AG20443 (cell line): ENCODE data around the gene SERHL2.
"Not testable (repeated sequence)": the region's sequence is repeated elsewhere in the genome, so short reads cannot be mapped to it uniquely, and the experiment has no call there.

Experiments
- DNase-seq: peaks from one replicate; pipeline ENCODE4 v3.0.0; 2012; ENCODE audit warnings: low spot score, mixed read lengths

The SERHL2 gene

GRCh38 chr22:42536166-42536565 is 17.6 kb upstream of the SERHL2 start:
- no peak for DNase-seq

- not testable (repeated sequence) for DNase-seq
Measured at GRCh38 chr22:42536634-42537033, 17.1 kb upstream of the SERHL2 start.

DNA sequence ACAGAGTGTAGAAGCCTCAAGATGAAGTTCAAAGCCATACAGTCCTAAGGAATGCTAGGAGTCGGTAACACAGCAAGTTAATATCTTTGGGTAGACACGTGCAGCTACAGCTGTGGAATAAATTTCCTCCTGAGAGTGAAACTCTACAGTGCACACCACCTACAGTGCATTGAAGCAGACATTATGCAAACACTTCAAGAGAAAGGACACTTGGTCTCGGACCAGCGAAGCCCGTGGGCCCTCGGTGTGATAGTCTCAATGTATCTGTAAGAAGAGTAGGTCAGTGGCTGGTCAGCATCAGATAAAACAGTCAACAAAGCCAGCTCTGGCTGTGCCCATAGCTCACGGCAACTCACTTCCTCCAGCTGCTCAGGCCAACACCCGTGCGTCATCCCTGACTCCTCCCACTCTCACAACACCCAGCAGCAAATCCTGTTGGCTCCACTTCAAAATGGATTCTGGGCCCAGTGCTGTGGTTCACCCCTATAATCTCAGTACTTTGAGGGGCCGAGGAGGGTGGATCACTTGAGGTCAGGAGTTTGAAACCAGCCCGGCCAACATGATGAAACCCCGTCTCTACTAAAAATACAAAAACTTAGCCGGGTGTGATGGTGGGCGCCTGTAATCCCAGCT is 16.4 kb upstream of the SERHL2 start:
- not testable (repeated sequence) for DNase-seq

DNA sequence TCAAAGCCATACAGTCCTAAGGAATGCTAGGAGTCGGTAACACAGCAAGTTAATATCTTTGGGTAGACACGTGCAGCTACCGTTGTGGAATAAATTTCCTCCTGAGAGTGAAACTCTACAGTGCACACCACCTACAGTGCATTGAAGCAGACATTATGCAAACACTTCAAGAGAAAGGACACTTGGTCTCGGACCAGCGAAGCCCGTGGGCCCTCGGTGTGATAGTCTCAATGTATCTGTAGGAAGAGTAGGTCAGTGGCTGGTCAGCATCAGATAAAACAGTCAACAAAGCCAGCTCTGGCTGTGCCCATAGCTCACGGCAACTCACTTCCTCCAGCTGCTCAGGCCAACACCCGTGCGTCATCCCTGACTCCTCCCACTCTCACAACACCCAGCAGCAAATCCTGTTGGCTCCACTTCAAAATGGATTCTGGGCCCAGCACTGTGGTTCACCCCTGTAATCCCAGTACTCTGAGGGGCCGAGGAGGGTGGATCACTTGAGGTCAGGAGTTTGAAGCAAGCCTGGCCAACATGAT is 14.5 kb upstream of the SERHL2 start:
- DNase-seq, result not testable (repeated sequence)

DNA sequence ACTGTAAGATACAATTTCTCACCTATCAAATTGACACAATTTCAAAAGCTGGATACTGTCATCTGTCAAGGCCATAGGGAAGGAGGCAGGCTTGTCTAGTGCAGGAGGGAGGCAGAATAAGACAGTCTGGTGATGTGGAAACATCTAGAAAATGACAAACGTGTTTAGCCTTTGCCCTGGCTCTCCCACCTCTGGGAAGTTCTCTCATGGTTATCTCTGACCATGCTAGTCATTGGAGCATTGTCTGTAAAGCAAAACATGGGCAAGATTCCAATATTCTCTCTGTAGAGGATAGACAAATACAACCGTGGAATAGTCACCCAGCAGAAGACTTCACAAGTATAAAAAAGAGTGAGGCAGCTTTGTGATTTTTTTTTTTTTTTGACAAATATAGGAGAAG is 9.1 kb upstream of the SERHL2 start:
- DNase-seq, result no peak

GRCh38 chr22:42547562-42547961 is 6.2 kb upstream of the SERHL2 start:
- DNase-seq, result no peak

GRCh38 chr22:42548126-42548525 is 5.6 kb upstream of the SERHL2 start:
- not testable (repeated sequence) for DNase-seq

DNA sequence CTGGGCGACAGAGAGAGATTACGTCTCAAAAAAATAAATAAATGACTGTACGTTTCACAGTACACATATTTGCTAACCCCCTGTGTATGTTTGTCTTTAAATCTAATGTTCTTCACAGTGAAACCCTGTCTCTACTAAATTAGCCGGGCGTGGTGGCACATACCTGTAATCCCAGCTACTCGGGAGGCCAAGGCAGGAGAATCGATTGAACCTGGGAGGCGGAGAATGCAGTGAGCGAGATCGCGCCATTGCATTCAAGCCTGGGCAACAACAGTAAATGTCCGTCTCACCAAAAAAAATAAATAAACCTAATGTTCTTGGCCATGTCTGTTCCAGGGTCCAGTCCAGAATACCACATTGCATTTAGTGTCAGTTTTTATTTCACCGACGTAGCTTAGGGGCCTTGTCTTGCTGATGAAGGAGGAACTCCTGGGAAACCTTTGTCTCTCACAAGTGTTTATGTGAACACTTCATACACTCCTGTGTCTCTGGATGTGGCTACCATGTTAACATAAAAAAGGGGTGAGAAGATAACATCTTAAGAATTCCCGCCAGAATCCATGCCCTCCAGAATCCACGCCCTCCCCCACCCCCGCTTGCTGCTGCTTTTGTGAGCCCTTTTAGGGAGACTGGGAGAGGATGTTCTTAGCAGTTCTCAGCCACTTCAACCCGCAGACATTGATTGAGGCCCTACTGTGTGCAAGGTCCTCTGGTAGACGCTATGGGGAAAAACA is 5.0 kb upstream of the SERHL2 start:
- no peak for DNase-seq

- no peak for DNase-seq
Measured at GRCh38 chr22:42549331-42550060, 4.3 kb upstream of the SERHL2 start.

DNA sequence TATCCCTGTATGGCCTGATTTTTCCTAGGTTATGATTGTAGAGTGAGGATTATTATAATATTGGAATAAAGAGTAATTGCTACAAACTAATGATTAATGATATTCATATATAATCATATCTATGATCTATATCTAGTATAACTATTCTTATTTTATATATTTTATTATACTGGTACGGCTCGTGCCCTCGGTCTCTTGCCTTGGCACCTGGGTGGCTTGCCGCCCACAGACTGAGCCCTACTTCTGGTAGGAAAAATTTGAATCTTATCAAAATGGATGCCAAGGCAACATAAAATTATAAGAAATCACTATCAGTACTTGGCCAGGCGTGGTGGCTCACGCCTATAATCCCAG is 1.5 kb upstream of the SERHL2 start:
- not testable (repeated sequence) for DNase-seq

- no peak for DNase-seq
Measured at GRCh38 chr22:42560381-42560780, 6.6 kb downstream of the SERHL2 start.

- DNase-seq, result peak; percentile 34
Measured at GRCh38 chr22:42560781-42561180, 7.0 kb downstream of the SERHL2 start.

DNA sequence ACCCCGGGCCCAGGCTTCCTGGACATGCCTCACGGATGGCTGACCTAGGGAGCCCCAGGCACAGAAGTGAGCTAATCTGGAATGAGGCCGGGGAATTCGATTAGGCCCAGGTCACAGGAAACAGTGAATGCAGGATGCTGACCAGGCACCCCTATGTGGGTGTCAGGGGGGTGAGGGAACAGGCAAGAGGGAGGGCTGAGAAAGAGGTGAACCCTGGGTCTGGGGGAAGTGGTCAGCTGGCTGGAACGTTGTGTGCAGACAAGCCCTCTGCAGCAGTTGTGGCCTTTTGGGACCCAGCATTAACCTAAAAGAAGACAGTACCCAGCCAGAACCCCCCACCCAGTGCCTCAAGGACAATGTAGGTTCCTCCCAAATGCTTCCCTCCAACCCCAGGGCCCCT is 8.1 kb downstream of the SERHL2 start:
- DNase-seq, result no peak

- no peak for DNase-seq
Measured at GRCh38 chr22:42562279-42562678, 8.5 kb downstream of the SERHL2 start.

DNA sequence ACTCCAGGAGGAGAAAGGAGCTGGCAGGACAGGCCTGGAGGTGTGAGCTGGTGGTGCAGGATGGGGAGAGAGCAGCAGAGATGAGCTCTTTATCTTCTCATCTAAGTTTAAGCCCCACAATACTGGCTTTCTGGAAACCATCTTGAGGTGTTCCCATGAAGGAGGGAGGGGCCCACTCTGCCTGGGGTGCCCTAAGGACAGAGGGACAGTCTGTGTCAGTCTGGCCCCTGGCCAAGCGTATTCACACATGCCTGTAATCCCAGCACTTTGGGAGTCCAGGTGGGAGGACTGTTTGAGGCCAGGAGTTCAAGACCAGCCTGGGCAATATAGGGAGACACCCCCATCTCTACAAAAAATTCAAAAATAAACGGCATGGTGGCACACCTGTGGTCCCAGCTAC is 8.9 kb downstream of the SERHL2 start:
- DNase-seq, result no peak

DNA sequence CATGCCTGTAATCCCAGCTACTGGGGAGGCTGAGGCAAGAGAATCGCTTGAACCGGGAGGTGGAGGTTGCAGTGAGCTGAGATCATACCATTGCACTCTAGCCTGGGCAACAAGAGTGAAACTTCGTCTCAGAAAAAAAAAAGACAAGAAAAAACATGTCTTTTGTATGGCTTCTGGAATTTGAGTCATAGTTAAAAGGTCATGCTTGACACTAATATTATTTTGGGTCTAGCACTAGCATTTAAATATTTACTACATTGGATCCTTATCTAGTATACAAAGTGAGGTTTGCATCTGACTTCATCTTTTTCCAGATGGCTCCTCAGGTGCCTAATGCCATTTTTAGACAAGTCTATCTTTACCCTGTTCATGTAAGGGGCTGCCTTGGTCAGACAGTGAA is 10.2 kb downstream of the SERHL2 start:
- not testable (repeated sequence) for DNase-seq

- no peak for DNase-seq
Measured at GRCh38 chr22:42564699-42565098, 10.9 kb downstream of the SERHL2 start.

DNA sequence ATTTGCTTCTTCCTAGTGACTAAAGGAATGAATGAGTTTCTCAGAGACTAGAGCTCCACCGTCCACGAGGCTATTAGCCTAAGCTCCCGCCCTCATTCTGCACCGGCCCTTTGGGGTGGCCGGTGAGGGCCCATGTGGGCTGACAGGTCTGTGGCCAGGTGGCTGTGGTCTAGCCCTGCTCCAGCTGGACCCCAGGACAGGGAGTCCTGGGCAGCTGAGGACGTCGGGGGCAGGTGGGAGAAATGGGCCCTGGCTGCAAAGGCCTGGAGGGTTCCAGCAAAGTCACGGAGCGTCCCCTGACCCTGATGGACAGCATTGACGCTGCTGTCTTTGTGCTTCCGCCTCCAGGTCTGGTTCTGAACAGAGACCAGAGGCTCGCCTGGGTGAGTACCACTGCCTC is 12.2 kb downstream of the SERHL2 start:
- DNase-seq, result no peak

- DNase-seq, result not testable (repeated sequence)
Measured at GRCh38 chr22:42567950-42568349, 14.2 kb downstream of the SERHL2 start.

DNA sequence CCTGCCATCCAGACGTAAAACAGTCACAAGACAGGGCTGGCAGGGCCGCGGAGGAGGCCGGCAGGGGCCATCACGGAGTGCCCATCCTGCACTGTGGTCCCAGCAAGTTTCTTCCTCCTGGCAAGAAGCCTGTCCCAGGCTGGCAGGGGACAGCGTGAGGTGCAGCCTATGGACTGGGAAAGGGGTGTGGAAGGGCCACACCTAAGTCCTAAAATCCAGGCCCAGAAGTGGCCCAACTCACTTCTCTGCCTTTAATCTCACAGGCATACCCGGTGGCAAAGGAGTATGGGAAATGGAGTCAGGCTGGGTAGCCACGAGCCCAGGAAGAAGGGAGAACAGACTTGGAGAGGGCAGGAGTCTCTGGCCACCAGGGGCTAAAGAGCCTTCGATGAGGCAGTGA is 16.8 kb downstream of the SERHL2 start:
- DNase-seq, result not testable (repeated sequence)

DNA sequence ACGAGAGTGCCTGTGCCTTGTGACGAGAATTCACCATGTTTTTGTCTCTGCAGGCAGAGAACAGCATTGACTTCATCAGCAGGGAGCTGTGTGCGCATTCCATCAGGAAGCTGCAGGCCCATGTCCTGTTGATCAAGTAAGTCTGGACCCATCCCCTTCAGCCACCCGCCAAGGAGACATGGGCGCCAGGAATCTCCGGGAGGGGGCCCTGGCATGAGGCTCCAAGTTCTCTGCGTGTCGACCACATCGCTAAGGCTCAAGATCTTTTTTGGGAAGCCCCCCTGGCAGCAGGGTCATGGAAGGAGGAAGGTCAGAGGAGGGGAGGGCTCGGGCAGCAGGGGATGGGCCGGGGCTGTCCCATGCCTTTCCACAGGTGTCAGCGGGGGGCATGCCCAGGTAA is 17.3 kb downstream of the SERHL2 start:
- not testable (repeated sequence) for DNase-seq

- DNase-seq, result not testable (repeated sequence)
Measured at GRCh38 chr22:42574046-42574445, 20.3 kb downstream of the SERHL2 start.

GRCh38 chr22:42574468-42574867 is 20.7 kb downstream of the SERHL2 start:
- not testable (repeated sequence) for DNase-seq
